GM12878 (cell line): ENCODE results near the gene PEX26. TPM values are rescaled to one million over a fixed set of nuclear protein-coding genes. Genes with fewer than 3 reads are reported as not detected.

Experiments used
- BRCA1 ChIP-seq: IDR thresholded peaks from 2 replicates; pipeline ENCODE4 v1.6.1; 2011; ENCODE audit warnings: low read depth, low read length, improper control_type of control experiment
- CEBPB ChIP-seq, 2 experiments: fragments of 150-350 bp in 1 of 2; IDR thresholded peaks; 2 replicates each; pipeline ENCODE4 v1.6.1; 2012 to 2014; ENCODE audit warnings: low read depth in 2 of 2, low read length in 2 of 2, borderline replicate concordance in 1 of 2, inconsistent platforms in 1 of 2
- CUX1 ChIP-seq: IDR thresholded peaks from 2 replicates; pipeline ENCODE4 v1.6.1; 2012; ENCODE audit warnings: improper control_type of control experiment, low read depth, low read length; ENCODE audit not compliant: insufficient replicate concordance
- E4F1 ChIP-seq: fragments of 450-650 bp; IDR thresholded peaks from 2 replicates; pipeline ENCODE4 v1.6.1; 2018; ENCODE audit warnings: borderline replicate concordance, mild to moderate bottlenecking; ENCODE audit not compliant: partially characterized antibody
- FOS ChIP-seq: IDR thresholded peaks from 3 replicates; pipeline ENCODE4 v1.6.1; 2011; ENCODE audit warnings: borderline replicate concordance; ENCODE audit not compliant: insufficient read length; ENCODE audit errors: extremely low read depth
- FOXK2 ChIP-seq: fragments of 450-650 bp; IDR thresholded peaks from 2 replicates; pipeline ENCODE4 v1.6.1; 2017; ENCODE audit warnings: mild to moderate bottlenecking, moderate library complexity
- HCFC1 ChIP-seq: fragments of 150-350 bp; IDR thresholded peaks from 2 replicates; pipeline ENCODE4 v1.6.1; 2014; ENCODE audit warnings: low read length
- IRF4 ChIP-seq: IDR thresholded peaks from 2 replicates; pipeline ENCODE4 v1.6.1; 2011; ENCODE audit warnings: low read depth, low read length
- NBN ChIP-seq: fragments of 450-650 bp; IDR thresholded peaks from 2 replicates; pipeline ENCODE4 v1.6.1; 2016
- NR2C1 ChIP-seq: fragments of 450-650 bp; IDR thresholded peaks from 2 replicates; pipeline ENCODE4 v1.6.1; 2017; ENCODE audit warnings: antibody characterized with exemption, mild to moderate bottlenecking, moderate library complexity
- PAX5 ChIP-seq: IDR thresholded peaks from 2 replicates; pipeline ENCODE4 v1.6.1; 2011; ENCODE audit warnings: low read depth, low read length, borderline replicate concordance
- POLR2A ChIP-seq: IDR thresholded peaks from 2 replicates; pipeline ENCODE4 v1.6.1; 2011; ENCODE audit warnings: low read depth, mild to moderate bottlenecking, low read length
- TCF7 ChIP-seq: IDR thresholded peaks from 2 replicates; pipeline ENCODE4 v1.6.1; 2014; ENCODE audit warnings: antibody characterized with exemption, borderline replicate concordance
- WRNIP1 ChIP-seq: IDR thresholded peaks from 2 replicates; pipeline ENCODE4 v1.6.1; 2011; ENCODE audit warnings: low read depth, low read length, improper control_type of control experiment, borderline replicate concordance
- ZBTB11 ChIP-seq: fragments of 450-650 bp; formaldehyde crosslinking; IDR thresholded peaks from 2 replicates; pipeline ENCODE4 v1.5.0; 2022; ENCODE audit warnings: mild to moderate bottlenecking, missing genetic modification characterization
- ZNF24 ChIP-seq: fragments of 450-650 bp; IDR thresholded peaks from 2 replicates; pipeline ENCODE4 v1.6.1; 2017; ENCODE audit warnings: antibody characterized with exemption, mild to moderate bottlenecking
- polyA plus RNA-seq, 11 experiments: library from polyadenylated mRNA; depleted of rRNA in 4 of 11; unstranded in 6 of 11; stranded (reverse) in 5 of 11; fragments of >200 nt; fragmentation: Nextera tagmentation in 4 of 11; fragmentation: Illumina TruSeq in 1 of 11; extraction: Ambion mirVana in 4 of 11; extraction: Trizol in 1 of 11; gene quantifications; 1 replicate in 1 of 11; 2 replicates in 10 of 11; pipeline versions ENCODE4 v1.2.1 to v1.2.3, GENCODE V29; 2011 to 2016; ENCODE audit warnings: inconsistent platforms in 2 of 11, missing spikeins in 2 of 11, low read depth in 1 of 11
- total RNA-seq, 4 experiments: library from RNA; depleted of rRNA in 3 of 4; stranded (reverse); fragments of >200 nt in 3 of 4; fragmentation: Illumina TruSeq in 1 of 4; extraction: Trizol in 1 of 4; gene quantifications; 2 replicates each; pipeline versions ENCODE4 v1.2.1 to v1.2.3, GENCODE V29; 2013 to 2021

PEX26 gene
- total and polyA plus RNA-seq, 10 of the 15 experiments (the other 5 are each of a cell fraction or from before 2014, with no cell fraction given): 0.79 to 50.8 (median 22.4) TPM

GRCh38 chr22:18060646-18061620, 16.9 kb upstream of the PEX26 start (continued):
- TF ChIP-seq ZBTB11 (CRISPR knock-in tag): no peak
- TF ChIP-seq E4F1: no peak
- TF ChIP-seq TCF7: no peak
- no peak for TF ChIP-seq FOXK2
- no peak for TF ChIP-seq FOS
- no peak for TF ChIP-seq IRF4
- no peak for TF ChIP-seq PAX5
- no peak for TF ChIP-seq WRNIP1
- TF ChIP-seq NBN: peak; percentile 51; the same call in 1 of the 2 replicates
- TF ChIP-seq CEBPB (IDR thresholded peaks at IDR 0.05; ENCODE audit: borderline replicate concordance in 1 of 2, low read depth in 2 of 2, low read length in 2 of 2): no peak
- no peak for TF ChIP-seq CUX1
- TF ChIP-seq HCFC1: no peak
- peak; percentile 42; the same call in 1 of the 2 replicates for TF ChIP-seq NR2C1
- TF ChIP-seq POLR2A: no peak
- no peak for TF ChIP-seq BRCA1
- no peak for TF ChIP-seq ZNF24
